HepG2 (cell line): ENCODE measurements around the gene RUNDC1. TPM values are rescaled to one million over a fixed set of nuclear protein-coding genes. Genes with fewer than 3 reads are reported as not detected.
A peak's percentile ranks its signal among the peaks of the same experiment; 100 is the strongest.

Experiments used
- DZIP1 ChIP-seq: sonication (generic); formaldehyde crosslinking; IDR thresholded peaks from 2 replicates; pipeline ENCODE4 v1.5.0; 2020; ENCODE audit warnings: mild to moderate bottlenecking, missing genetic modification reagents
- NFAT5 ChIP-seq: sonication (generic); formaldehyde crosslinking; IDR thresholded peaks from 2 replicates; pipeline ENCODE4 v1.4.0; 2020; ENCODE audit warnings: missing genetic modification reagents
- NFATC3 ChIP-seq: sonication (generic); formaldehyde crosslinking; IDR thresholded peaks from 2 replicates; pipeline ENCODE4 v1.5.1; 2020; ENCODE audit warnings: mild to moderate bottlenecking, missing genetic modification reagents
- NR2F6 ChIP-seq, 2 experiments: IDR thresholded peaks; 2 replicates each; pipeline ENCODE4 v1.6.1; 2016; ENCODE audit warnings: antibody characterized with exemption in 1 of 2, mild to moderate bottlenecking in 1 of 2
- PAX8 ChIP-seq: sonication (generic); formaldehyde crosslinking; IDR thresholded peaks from 2 replicates; pipeline ENCODE4 v1.8.0; 2022; ENCODE audit warnings: mild to moderate bottlenecking, missing genetic modification reagents, borderline replicate concordance
- SP1 ChIP-seq, 2 experiments: fragments of 450-650 bp in 1 of 2; sonication (generic) in 1 of 2; formaldehyde crosslinking in 1 of 2; IDR thresholded peaks; 2 replicates each; pipeline versions ENCODE4 v1.4.0 to v1.6.1; 2016 to 2020; ENCODE audit warnings: missing genetic modification reagents in 1 of 2
- TAF1 ChIP-seq: sonication (generic); formaldehyde crosslinking; IDR thresholded peaks from 2 replicates; pipeline ENCODE4 v1.4.0; 2020; ENCODE audit warnings: missing genetic modification reagents
- TFDP1 ChIP-seq: IDR thresholded peaks from 2 replicates; pipeline ENCODE4 v1.6.1; 2016; ENCODE audit warnings: missing compliant biosample characterization, missing genetic modification reagents, borderline replicate concordance
- ZFP90 ChIP-seq: sonication (generic); formaldehyde crosslinking; IDR thresholded peaks from 2 replicates; pipeline ENCODE4 v1.8.0; 2022; ENCODE audit warnings: missing genetic modification reagents, mild to moderate bottlenecking, inconsistent platforms, borderline replicate concordance
- ZFP91 ChIP-seq: sonication (generic); formaldehyde crosslinking; IDR thresholded peaks from 2 replicates; pipeline ENCODE4 v1.9.0; 2022; ENCODE audit warnings: missing genetic modification reagents, mild to moderate bottlenecking, borderline replicate concordance
- ZNF280D ChIP-seq: sonication (generic); formaldehyde crosslinking; IDR thresholded peaks from 2 replicates; pipeline ENCODE4 v1.5.1; 2020; ENCODE audit warnings: mild to moderate bottlenecking, missing genetic modification reagents
- ZNF33B ChIP-seq: sonication (generic); formaldehyde crosslinking; IDR thresholded peaks from 2 replicates; pipeline ENCODE4 v1.5.1; 2020; ENCODE audit warnings: mild to moderate bottlenecking, missing genetic modification reagents
- ZNF501 ChIP-seq: sonication (generic); formaldehyde crosslinking; IDR thresholded peaks from 2 replicates; pipeline ENCODE4 v1.5.1; 2020; ENCODE audit warnings: mild to moderate bottlenecking, moderate library complexity, missing genetic modification reagents
- ZSCAN30 ChIP-seq: sonication (generic); formaldehyde crosslinking; IDR thresholded peaks from 2 replicates; pipeline ENCODE4 v1.5.0; 2020; ENCODE audit warnings: mild to moderate bottlenecking, missing genetic modification reagents
- polyA plus RNA-seq, 8 experiments: library from polyadenylated mRNA; depleted of rRNA in 3 of 8; stranded (reverse) in 7 of 8; unstranded in 1 of 8; fragments of >200 nt; fragmentation: Illumina TruSeq in 4 of 8; extraction: Trizol in 4 of 8; gene quantifications; 2 replicates each; pipeline versions ENCODE4 v1.2.1 to v1.2.3, GENCODE V29; 2011 to 2016; ENCODE audit warnings: low read depth in 4 of 8, missing spikeins in 1 of 8, mixed read lengths in 1 of 8; ENCODE audit not compliant: insufficient read depth in 1 of 8
- total RNA-seq, 5 experiments: library from RNA; depleted of rRNA; stranded (reverse); fragments of >200 nt; fragmentation: Illumina TruSeq; extraction: Trizol; gene quantifications; 2 replicates each; pipeline ENCODE4 v1.2.3, GENCODE V29; 2016; ENCODE audit warnings: low read depth in 1 of 5

RUNDC1 gene
- total and polyA plus RNA-seq, 2 of the 13 experiments (the other 11 are each of a cell fraction or from before 2014, with no cell fraction given): 10.3 to 11.4 TPM

- TF ChIP-seq NFAT5 (CRISPR knock-in tag) (peak; percentile 76; the same call in 1 of the 2 replicates), DZIP1 (CRISPR knock-in tag) (peak; percentile 79), ZNF280D (CRISPR knock-in tag) (peak; percentile 68; the same call in 1 of the 2 replicates), NR2F6 (IDR thresholded peaks at IDR 0.05) (no peak), NR2F6 (CRISPR knock-in tag; IDR thresholded peaks at IDR 0.05) (no peak), SP1 (IDR thresholded peaks at IDR 0.05) (no peak), SP1 (CRISPR knock-in tag; IDR thresholded peaks at IDR 0.05) (no peak), NFATC3 (peak; percentile 90; the same call in 1 of the 2 replicates), PAX8 (no peak), ZNF501 (CRISPR knock-in tag) (peak; percentile 38; the same call in 1 of the 2 replicates), TAF1 (CRISPR knock-in tag) (no peak; the same call in 1 of the 2 replicates), TFDP1 (CRISPR knock-in tag) (peak; percentile 75; the same call in 1 of the 2 replicates), ZSCAN30 (CRISPR knock-in tag) (no peak), ZNF33B (CRISPR knock-in tag) (peak; percentile 94; the same call in 1 of the 2 replicates), ZFP90 (no peak), ZFP91 (CRISPR knock-in tag) (peak; percentile 86)
Measured at GRCh38 chr17:42980766-42981397, 517 bp downstream of the RUNDC1 start (continued).
